ENCODE results near the gene PRKN.

PRKN gene

GRCh38 chr6:162528538-162528937 is 199.0 kb downstream of the PRKN start:
- no peak for DNase-seq

- DNase-seq: no peak
Measured at GRCh38 chr6:162526960-162527359, 200.6 kb downstream of the PRKN start.

DNA sequence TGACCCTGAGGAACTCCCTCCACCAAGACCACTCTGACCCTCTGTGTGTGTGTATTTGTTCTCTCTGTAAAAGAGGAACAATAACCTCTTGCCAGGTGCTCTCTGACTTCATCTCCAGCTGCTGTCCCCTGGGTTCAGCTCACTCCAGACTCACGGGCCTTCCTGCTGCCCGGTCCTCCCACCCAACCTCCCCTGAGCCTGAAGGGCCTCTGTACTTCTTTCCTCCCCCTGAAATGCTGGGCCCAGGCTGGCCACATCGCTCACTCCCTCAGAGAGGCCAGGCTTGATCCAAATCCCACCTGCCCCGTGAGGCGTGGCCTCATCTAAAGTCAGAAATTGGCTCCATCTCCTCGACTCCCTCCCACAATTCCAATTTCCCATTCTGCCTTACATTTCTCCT is 202.4 kb downstream of the PRKN start:
- no peak for DNase-seq

- no peak for DNase-seq
Measured at GRCh38 chr6:162512744-162513143, 214.8 kb downstream of the PRKN start.

DNA sequence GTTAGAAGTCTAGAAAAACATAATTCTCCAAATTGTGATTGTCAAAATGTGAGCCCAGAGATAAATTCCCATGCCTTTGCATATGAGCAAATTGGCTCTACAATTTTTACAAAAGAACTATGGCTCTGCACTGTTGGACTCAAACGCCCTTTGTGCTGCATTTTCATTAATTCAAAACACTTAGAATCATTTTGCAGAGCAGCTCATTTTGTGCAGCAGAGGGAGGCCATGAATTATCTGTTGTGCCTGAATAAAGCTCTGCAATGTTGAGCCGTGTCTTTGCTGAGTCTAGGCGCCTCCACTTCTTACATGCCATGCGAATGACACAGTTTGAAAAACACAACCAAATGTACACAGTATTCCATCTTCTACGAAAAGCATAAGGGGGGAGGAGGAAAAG is 230.2 kb downstream of the PRKN start:
- no peak for DNase-seq

GRCh38 chr6:162493917-162494316 is 233.6 kb downstream of the PRKN start:
- DNase-seq: no peak

- DNase-seq: no peak
Measured at GRCh38 chr6:162491637-162492036, 235.9 kb downstream of the PRKN start.

DNA sequence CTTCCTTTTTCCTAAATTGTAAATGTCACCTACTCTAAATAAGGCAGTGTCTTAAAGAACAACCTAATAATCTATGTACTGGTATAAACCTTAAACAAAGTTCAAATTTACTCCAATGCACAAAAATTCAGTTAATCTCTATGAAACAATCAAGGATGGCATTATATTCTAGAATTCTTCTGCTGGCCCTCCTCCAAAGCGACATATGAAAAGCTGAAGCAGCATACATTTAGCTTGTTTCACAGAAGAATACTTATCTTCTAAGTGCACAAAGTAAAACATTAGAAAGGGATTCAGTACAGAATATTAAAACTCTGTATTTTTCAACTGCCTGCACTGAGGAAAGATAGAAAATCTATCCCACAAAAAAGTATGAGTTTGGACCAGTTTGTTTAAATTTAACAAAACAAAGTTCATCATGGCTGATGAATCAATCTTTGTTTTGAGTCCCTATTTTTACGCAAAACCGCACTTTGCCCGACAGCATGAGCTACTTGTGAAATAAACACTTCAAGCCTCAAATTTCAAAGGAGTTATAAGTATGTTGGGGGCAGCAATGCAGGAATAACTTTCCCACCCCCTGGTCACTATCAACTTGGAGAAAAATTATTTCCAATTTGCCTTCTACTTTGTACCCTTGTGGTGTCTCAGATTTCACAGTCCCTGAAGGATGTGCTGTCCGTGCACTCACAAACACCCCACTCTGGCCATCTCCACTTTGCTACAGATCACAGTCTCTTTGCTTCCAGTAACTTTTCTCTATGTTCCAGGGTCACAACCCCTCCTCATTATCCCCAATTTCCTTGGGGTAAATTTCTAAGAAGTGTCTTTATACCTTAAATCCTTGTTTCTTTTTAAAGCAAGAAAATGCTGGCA is 238.2 kb downstream of the PRKN start:
- DNase-seq: no peak

GRCh38 chr6:162488444-162488843 is 239.1 kb downstream of the PRKN start:
- no peak for DNase-seq

DNA sequence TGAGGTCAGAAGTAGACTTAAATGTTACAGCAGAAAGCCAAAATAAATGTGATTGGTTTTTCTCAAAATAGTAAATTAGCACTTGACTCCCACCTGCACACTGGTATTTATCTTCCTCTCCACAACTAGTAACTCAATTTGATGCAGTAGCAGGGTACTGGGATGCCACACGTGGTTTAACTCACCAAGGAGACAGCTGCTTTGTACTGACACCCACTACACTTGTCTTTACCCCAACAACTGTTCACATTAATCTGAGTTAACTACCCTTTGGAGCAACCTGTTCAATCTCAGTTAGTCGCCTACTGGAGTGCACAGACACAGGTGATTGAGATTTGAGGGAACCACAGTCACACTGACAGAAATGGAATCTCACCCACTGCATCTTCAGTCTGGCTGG is 242.1 kb downstream of the PRKN start:
- DNase-seq: no peak

GRCh38 chr6:162481938-162482337 is 245.6 kb downstream of the PRKN start:
- no peak for DNase-seq

DNA sequence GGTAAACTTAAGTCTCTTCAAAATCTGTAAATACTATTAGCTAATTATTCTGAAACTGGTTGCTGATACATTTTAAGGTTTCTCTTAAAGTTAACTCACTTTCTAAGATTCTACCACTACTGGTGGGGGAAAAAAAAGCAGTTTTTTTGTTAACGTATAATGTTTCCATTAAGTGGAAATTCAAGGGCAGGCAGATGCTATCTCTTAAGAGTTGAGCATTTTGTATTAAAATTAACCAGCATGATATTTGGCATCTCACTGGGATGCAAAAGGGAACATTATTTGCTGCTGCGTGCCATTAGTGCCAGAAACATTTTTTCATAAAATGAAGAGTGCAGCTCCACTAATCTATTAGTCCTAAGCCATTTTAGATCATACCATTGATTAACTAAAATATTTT is 246.2 kb downstream of the PRKN start:
- no peak for DNase-seq

DNA sequence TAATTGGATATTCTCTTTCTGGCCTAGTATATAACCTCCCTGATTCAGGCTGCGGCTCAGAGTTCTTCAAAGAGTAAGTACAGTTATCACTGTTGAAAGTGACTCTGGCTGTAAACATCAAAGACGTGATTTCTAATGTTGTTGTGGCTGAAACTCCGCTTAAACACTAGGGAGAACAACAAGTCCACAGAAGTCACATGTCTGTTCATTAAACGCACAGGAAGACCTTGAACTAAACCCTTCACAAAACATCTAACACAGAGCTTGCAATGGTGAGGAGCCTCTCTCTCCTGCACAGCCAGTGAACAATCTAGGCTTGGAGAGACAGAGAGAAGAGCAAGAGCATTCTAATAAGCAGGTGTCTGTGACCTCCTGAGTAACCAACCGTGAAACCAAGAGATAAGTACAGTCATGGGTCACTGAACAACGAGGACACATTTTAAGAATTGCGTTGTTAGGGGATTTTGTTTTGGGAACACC is 249.3 kb downstream of the PRKN start:
- DNase-seq: no peak

- no peak for DNase-seq
Measured at GRCh38 chr6:162474722-162475121, 252.8 kb downstream of the PRKN start.

DNA sequence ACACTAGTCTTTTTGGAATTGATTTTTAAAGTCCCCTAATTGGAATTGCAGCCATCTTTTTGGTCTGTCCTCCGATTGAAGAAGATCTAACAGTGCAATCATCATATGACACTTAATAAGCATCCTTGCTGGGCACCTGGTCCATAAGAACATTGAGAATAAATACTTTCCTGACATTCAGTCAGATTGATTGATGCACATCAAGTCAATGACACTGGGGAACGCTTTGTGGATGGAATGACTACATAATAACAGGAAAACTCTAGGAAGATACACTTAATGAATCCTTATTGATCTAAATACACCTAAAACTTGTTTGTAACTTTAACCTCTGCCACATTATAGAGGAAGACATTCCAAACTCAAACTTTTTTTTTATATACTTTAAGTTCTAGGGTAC is 255.7 kb downstream of the PRKN start:
- DNase-seq: no peak

DNA sequence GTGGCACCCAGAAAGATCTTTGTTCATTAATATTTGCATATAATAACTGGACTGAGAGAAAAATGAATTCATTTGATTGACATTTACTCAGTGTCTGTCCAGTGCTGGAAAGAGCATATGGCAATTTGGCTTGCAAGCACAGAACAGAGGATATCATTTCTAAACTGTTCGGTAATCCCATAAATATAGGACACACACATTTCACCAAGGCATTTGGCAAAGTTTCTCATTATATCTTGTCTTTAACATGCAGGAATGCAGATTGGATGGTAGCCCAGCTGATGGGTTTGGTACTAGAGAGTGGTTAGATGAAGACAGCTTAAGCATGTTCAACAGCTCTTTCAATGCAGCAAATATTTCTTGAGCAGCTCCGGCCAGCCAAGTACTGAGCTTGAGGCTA is 259.2 kb downstream of the PRKN start:
- no peak for DNase-seq

GRCh38 chr6:162467679-162468078 is 259.9 kb downstream of the PRKN start:
- DNase-seq: no peak

- no peak for DNase-seq
Measured at GRCh38 chr6:162463576-162463975, 264.0 kb downstream of the PRKN start.

- no peak for DNase-seq
Measured at GRCh38 chr6:162459985-162460384, 267.6 kb downstream of the PRKN start.

DNA sequence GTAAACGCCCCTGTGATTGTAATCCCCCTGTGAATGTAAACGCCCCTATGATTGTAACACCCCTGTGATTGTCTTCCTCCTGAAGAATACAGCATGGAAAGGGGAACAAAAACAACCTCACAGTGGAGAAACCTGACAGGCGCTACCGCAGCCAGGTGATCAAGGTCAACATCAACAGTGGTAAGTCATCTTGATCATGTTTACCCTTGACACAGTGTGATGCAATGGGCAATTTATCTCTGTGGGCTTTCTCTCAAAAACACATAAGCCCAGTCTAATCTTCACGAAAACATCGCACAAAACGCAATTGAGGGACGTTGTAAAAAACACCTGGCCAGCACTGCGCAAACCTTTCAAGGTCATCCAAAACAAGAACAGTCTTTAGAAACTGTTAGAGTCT is 277.2 kb downstream of the PRKN start:
- DNase-seq: no peak

DNA sequence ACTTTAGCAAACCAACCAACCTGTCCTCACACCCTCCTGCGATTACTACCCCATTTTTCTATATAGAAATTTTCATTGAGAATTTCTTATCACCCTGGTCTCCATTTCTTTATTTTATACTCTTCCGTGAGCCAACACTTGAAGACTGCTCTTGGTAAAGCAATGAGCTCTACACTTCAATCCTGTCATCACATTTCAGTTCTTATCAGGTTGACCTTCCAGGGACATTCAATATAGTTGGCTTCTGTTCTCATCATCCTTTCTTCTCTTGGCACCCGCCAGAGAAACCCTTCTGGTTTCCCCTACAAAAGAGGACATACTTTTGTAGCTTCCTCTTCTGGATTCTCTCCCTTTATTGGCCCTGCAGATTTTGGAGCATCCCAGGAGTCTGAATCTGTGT is 279.3 kb downstream of the PRKN start:
- DNase-seq: no peak

GRCh38 chr6:162443101-162443500 is 284.5 kb downstream of the PRKN start:
- DNase-seq: no peak

DNA sequence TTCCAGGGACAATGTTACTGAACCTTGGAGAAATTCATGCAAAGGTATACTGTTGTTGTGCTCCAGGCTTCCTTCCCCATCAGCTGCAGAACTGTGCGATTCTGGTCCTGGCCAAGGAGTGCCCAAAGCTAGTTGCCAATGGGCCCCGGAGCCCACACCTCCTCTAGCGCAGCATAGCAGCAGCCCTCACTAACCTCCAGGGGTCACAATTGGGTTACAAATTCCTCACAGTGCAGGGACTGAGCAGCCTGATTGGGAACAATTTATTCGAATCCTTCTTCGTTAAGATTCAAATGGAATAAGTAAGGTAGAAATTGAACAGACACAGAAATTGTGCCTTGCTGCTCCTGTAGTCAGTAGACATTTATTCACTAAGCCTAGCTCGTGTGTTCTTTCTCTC is 284.9 kb downstream of the PRKN start:
- DNase-seq: no peak

GRCh38 chr6:162441991-162442390 is 285.6 kb downstream of the PRKN start:
- DNase-seq: no peak

DNA sequence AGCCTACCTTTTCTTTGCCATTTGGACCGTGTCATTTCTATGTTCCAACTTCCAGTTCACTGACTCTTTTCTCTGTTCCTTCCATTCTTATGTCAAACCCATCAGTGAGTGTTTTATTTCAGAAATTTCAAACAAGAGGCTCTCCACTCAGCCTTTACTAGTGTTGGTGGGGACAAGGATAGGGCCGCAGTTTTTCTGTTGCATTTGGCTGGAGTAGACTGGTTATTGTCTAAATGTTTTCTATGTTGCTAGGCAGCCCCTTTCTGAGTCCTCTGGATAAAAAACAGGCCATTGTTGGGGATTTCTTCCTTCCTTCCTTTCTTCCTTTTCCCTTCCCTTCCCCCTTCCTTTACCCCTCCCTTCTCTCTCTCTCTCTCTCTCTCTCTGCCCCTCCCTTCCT is 288.6 kb downstream of the PRKN start:
- DNase-seq: no peak
